HepG2 (cell line): ENCODE results near the gene FAM229A. TPM values are rescaled to one million over a fixed set of nuclear protein-coding genes. Genes with fewer than 3 reads are reported as not detected.

Experiments
- ASH2L ChIP-seq: fragments of 300-600, 200-600 bp; sonication (generic); IDR thresholded peaks from 2 replicates; pipeline ENCODE4 v1.7.0; 2017; ENCODE audit warnings: low read depth, mild to moderate bottlenecking, moderate library complexity, mixed read lengths, low read length; ENCODE audit not compliant: insufficient read length
- CREB1 ChIP-seq, 2 experiments: fragments of 450-650 bp in 1 of 2; IDR thresholded peaks; 2 replicates each; pipeline ENCODE4 v1.6.1; 2016 to 2017; ENCODE audit warnings: control low read depth in 1 of 2, mild to moderate bottlenecking in 1 of 2, missing compliant biosample characterization in 1 of 2, missing genetic modification characterization in 1 of 2
- EHMT2 ChIP-seq: fragments of 200-600 bp; sonication (generic); IDR thresholded peaks from 2 replicates; pipeline ENCODE4 v1.7.0; 2017; ENCODE audit warnings: antibody characterized with exemption, low read depth, low read length, borderline replicate concordance
- HNF4A ChIP-seq: sonication (generic); formaldehyde crosslinking; IDR thresholded peaks from 2 replicates; pipeline ENCODE4 v1.4.0; 2020; ENCODE audit warnings: missing genetic modification reagents
- HOXA3 ChIP-seq: sonication (generic); formaldehyde crosslinking; IDR thresholded peaks from 2 replicates; pipeline ENCODE4 v1.5.0; 2020; ENCODE audit warnings: missing genetic modification reagents
- IRX3 ChIP-seq: sonication (generic); formaldehyde crosslinking; IDR thresholded peaks from 2 replicates; pipeline ENCODE4 v1.8.1; 2023; ENCODE audit warnings: mild to moderate bottlenecking, low read depth, missing genetic modification reagents, borderline replicate concordance
- KDM3A ChIP-seq: IDR thresholded peaks from 2 replicates; pipeline ENCODE4 v1.6.1; 2018; ENCODE audit warnings: low read depth, missing compliant biosample characterization
- ZBTB21 ChIP-seq: sonication (generic); formaldehyde crosslinking; IDR thresholded peaks from 2 replicates; pipeline ENCODE4 v1.4.0; 2020; ENCODE audit warnings: missing genetic modification reagents
- ZBTB38 ChIP-seq: sonication (generic); formaldehyde crosslinking; IDR thresholded peaks from 2 replicates; pipeline ENCODE4 v1.5.1; 2020; ENCODE audit warnings: mild to moderate bottlenecking, missing genetic modification reagents
- ZNF207 ChIP-seq: fragments of 450-650 bp; IDR thresholded peaks from 2 replicates; pipeline ENCODE4 v1.6.1; 2016; ENCODE audit warnings: antibody characterized with exemption, borderline replicate concordance
- ZNF260 ChIP-seq: sonication (generic); formaldehyde crosslinking; IDR thresholded peaks from 2 replicates; pipeline ENCODE4 v1.4.0; 2020; ENCODE audit warnings: missing genetic modification reagents, low read depth, mild to moderate bottlenecking, borderline replicate concordance
- polyA plus RNA-seq, 8 experiments: library from polyadenylated mRNA; depleted of rRNA in 3 of 8; stranded (reverse) in 7 of 8; unstranded in 1 of 8; fragments of >200 nt; fragmentation: Illumina TruSeq in 4 of 8; extraction: Trizol in 4 of 8; gene quantifications; 2 replicates each; pipeline versions ENCODE4 v1.2.1 to v1.2.3, GENCODE V29; 2011 to 2016; ENCODE audit warnings: low read depth in 4 of 8, missing spikeins in 1 of 8, mixed read lengths in 1 of 8; ENCODE audit not compliant: insufficient read depth in 1 of 8
- total RNA-seq, 5 experiments: library from RNA; depleted of rRNA; stranded (reverse); fragments of >200 nt; fragmentation: Illumina TruSeq; extraction: Trizol; gene quantifications; 2 replicates each; pipeline ENCODE4 v1.2.3, GENCODE V29; 2016; ENCODE audit warnings: low read depth in 1 of 5
- TF ChIP-seq, protein P1 (sequence below): IDR thresholded peaks from 2 replicates; pipeline ENCODE4 v1.6.1; 2016; ENCODE audit warnings: missing compliant biosample characterization, missing genetic modification reagents, borderline replicate concordance
- TF ChIP-seq, protein P2 (sequence below): sonication (generic); formaldehyde crosslinking; IDR thresholded peaks from 2 replicates; pipeline ENCODE4 v1.5.0; 2020; ENCODE audit warnings: missing genetic modification reagents
- TF ChIP-seq, protein P3 (sequence below): sonication (generic); formaldehyde crosslinking; IDR thresholded peaks from 2 replicates; pipeline ENCODE4 v1.5.1; 2020; ENCODE audit warnings: missing genetic modification reagents, mild to moderate bottlenecking, borderline replicate concordance
- TF ChIP-seq, protein P4 (sequence below): sonication (generic); formaldehyde crosslinking; IDR thresholded peaks from one replicate; pipeline ENCODE4 v1.5.1; 2020; ENCODE audit warnings: mild to moderate bottlenecking, missing genetic modification reagents; ENCODE audit errors: not compliant biosample characterization

The FAM229A gene
- total and polyA plus RNA-seq, 2 of the 13 experiments (the other 11 are each of a cell fraction or from before 2014, with no cell fraction given) = 3.2 to 17.6 TPM

DNA sequence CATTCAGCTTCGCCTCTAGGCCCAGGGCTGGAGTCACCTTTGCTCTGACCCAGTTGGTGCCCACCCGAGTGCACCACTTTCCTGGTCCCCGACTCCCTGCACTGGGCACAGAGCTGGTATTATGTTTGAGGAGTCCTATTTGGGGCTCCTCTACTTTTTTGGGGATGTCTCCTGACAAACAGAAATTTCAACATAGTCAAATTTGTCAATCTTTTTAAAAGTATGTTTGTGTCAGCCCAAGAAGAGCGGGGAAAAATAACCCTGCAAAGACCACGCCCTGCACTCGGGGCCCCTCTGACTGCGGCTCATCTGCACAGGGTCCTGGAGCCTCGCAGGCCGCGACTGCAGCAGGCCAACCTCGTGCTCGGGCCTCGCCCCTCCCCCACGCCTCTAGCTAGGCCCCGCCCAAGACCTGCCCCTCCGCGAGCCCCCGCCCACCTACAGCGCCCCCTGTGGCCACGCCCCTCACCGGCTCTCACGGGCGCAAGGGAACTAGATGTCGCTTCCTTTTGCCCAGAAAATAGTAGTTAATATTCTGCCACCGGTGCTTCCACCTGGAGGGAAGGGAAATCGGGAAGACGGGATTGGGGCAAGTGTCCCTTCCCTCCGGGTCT lies 11.4 kb downstream of the FAM229A start (continued):
- TF ChIP-seq, protein P1, sequence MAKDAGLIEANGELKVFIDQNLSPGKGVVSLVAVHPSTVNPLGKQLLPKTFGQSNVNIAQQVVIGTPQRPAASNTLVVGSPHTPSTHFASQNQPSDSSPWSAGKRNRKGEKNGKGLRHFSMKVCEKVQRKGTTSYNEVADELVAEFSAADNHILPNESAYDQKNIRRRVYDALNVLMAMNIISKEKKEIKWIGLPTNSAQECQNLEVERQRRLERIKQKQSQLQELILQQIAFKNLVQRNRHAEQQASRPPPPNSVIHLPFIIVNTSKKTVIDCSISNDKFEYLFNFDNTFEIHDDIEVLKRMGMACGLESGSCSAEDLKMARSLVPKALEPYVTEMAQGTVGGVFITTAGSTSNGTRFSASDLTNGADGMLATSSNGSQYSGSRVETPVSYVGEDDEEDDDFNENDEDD (CRISPR knock-in tag) = peak; percentile 95
- no peak for TF ChIP-seq ZNF207
- no peak; the same call in 1 of the 2 replicates for TF ChIP-seq IRX3 (CRISPR knock-in tag)
- TF ChIP-seq, protein P2, sequence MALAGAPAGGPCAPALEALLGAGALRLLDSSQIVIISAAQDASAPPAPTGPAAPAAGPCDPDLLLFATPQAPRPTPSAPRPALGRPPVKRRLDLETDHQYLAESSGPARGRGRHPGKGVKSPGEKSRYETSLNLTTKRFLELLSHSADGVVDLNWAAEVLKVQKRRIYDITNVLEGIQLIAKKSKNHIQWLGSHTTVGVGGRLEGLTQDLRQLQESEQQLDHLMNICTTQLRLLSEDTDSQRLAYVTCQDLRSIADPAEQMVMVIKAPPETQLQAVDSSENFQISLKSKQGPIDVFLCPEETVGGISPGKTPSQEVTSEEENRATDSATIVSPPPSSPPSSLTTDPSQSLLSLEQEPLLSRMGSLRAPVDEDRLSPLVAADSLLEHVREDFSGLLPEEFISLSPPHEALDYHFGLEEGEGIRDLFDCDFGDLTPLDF (CRISPR knock-in tag) = no peak; the same call in 1 of the 2 replicates
- TF ChIP-seq, protein P3, sequence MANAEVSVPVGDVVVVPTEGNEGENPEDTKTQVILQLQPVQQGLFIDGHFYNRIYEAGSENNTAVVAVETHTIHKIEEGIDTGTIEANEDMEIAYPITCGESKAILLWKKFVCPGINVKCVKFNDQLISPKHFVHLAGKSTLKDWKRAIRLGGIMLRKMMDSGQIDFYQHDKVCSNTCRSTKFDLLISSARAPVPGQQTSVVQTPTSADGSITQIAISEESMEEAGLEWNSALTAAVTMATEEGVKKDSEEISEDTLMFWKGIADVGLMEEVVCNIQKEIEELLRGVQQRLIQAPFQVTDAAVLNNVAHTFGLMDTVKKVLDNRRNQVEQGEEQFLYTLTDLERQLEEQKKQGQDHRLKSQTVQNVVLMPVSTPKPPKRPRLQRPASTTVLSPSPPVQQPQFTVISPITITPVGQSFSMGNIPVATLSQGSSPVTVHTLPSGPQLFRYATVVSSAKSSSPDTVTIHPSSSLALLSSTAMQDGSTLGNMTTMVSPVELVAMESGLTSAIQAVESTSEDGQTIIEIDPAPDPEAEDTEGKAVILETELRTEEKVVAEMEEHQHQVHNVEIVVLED (CRISPR knock-in tag) = no peak
- TF ChIP-seq HNF4A (CRISPR knock-in tag) = no peak
- TF ChIP-seq EHMT2 = no peak
- peak; percentile 65 for TF ChIP-seq HOXA3
- TF ChIP-seq ZBTB21 (CRISPR knock-in tag) = no peak; the same call in 1 of the 2 replicates
- TF ChIP-seq, protein P4, sequence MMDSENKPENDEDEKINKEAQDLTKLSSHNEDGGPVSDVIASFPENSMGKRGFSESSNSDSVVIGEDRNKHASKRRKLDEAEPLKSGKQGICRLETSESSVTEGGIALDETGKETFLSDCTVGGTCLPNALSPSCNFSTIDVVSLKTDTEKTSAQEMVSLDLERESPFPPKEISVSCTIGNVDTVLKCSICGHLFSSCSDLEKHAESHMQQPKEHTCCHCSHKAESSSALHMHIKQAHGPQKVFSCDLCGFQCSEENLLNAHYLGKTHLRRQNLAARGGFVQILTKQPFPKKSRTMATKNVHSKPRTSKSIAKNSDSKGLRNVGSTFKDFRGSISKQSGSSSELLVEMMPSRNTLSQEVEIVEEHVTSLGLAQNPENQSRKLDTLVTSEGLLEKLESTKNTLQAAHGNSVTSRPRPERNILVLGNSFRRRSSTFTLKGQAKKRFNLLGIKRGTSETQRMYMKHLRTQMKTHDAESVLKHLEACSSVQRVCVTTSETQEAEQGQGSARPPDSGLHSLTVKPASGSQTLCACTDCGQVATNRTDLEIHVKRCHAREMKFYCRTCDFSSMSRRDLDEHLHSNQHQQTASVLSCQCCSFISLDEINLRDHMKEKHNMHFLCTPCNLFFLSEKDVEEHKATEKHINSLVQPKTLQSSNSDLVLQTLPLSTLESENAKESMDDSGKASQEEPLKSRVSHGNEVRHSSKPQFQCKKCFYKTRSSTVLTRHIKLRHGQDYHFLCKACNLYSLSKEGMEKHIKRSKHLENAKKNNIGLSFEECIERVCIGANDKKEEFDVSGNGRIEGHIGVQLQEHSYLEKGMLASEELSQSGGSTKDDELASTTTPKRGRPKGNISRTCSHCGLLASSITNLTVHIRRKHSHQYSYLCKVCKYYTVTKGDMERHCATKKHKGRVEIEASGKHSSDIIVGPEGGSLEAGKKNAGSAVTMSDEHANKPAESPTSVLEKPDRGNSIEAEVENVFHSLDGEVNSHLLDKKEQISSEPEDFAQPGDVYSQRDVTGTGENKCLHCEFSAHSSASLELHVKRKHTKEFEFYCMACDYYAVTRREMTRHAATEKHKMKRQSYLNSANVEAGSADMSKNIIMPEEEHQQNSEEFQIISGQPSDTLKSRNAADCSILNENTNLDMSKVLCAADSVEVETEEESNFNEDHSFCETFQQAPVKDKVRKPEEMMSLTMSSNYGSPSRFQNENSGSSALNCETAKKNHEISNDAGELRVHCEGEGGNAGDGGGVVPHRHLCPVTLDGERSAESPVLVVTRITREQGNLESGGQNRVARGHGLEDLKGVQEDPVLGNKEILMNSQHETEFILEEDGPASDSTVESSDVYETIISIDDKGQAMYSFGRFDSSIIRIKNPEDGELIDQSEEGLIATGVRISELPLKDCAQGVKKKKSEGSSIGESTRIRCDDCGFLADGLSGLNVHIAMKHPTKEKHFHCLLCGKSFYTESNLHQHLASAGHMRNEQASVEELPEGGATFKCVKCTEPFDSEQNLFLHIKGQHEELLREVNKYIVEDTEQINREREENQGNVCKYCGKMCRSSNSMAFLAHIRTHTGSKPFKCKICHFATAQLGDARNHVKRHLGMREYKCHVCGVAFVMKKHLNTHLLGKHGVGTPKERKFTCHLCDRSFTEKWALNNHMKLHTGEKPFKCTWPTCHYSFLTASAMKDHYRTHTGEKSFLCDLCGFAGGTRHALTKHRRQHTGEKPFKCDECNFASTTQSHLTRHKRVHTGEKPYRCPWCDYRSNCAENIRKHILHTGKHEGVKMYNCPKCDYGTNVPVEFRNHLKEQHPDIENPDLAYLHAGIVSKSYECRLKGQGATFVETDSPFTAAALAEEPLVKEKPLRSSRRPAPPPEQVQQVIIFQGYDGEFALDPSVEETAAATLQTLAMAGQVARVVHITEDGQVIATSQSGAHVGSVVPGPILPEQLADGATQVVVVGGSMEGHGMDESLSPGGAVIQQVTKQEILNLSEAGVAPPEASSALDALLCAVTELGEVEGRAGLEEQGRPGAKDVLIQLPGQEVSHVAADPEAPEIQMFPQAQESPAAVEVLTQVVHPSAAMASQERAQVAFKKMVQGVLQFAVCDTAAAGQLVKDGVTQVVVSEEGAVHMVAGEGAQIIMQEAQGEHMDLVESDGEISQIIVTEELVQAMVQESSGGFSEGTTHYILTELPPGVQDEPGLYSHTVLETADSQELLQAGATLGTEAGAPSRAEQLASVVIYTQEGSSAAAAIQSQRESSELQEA (CRISPR knock-in tag) = no peak
- TF ChIP-seq ASH2L = no peak
- no peak; the same call in 1 of the 2 replicates for TF ChIP-seq KDM3A (CRISPR knock-in tag)
- peak; percentile 36; the same call in 1 of the 2 replicates for TF ChIP-seq ZBTB38 (CRISPR knock-in tag)
- TF ChIP-seq CREB1 (IDR thresholded peaks at IDR 0.05) = no peak
- no peak for TF ChIP-seq CREB1 (CRISPR knock-in tag; IDR thresholded peaks at IDR 0.05)
- TF ChIP-seq ZNF260 = no peak
